Measurements from ENCODE around the gene DYNC1LI2. TPM values are rescaled to one million over a fixed set of nuclear protein-coding genes. Genes with fewer than 3 reads are reported as not detected.

The DYNC1LI2 gene
- total and polyA plus RNA-seq, 2 donors: 24.1 to 44.9 TPM

DNA sequence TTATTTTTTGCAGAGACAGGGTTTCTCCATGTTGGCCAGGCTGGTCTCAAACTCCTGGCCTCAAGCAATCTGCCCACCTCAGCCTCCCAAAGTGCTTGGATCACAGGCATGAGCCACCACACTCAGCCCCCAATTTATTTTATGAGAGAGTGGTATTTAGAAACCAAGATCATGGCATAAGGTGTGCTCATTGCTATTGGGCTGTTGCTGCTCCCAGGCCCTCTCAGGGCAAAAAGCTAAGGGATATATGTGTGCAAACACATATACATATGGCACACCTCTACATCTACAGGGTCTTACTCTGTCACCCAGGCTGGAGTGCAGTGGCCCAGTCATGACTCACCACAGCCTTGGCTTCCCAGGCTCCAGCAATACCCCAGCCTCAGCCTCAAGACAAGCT, 39.8 kb downstream of the DYNC1LI2 start:
- Histone ChIP-seq H3K27me3 (ENCODE audit: control insufficient read depth in 2 of 2, insufficient read depth in 1 of 2, low read length in 1 of 2) (peaks cover 0 to 3% of the 10 kb centered on the region in 2 donors), H3K36me3 (ENCODE audit: control insufficient read depth in 2 of 2, insufficient read depth in 2 of 2, low read length in 1 of 2) (no peaks in the 10 kb centered on the region), H3K4me3 (ENCODE audit: low read length in 2 of 2) (no peak overlapping the region), H3K27ac (ENCODE audit: low read depth in 1 of 2, low read length in 1 of 2) (no peak overlapping the region), H3K4me1 (ENCODE audit: control insufficient read depth in 2 of 2, insufficient read depth in 2 of 2, low read length in 2 of 2) (no peaks in the 10 kb centered on the region), H3K9me3 (ENCODE audit: control insufficient read depth in 2 of 2, insufficient read depth in 1 of 2, low read length in 1 of 2) (peaks cover 0 to 3% of the 10 kb centered on the region in 2 donors)
- no peak for DNase-seq (ENCODE audit: low read depth in 6 of 9, low spot score in 9 of 9)

DNA sequence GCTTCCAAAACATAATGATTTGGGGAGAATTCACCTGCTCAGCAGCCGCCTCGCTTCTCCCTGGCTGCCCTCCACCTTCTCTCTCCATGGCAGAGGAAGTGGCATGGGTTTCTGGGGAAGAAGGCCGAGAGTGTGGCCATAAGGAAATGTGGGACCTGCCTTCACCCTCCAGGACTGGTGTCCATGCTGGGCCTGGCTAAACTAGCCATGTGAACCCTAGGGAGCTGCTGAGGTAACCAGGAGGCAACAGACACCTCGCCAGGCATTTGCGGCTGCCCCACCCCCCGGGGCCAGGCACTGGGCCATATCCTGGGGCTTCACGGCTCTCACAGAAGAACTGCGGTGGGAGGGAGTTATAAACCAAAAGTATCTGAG, 44.9 kb downstream of the DYNC1LI2 start:
- no peaks in the 10 kb centered on the region for H3K36me3 ChIP-seq (ENCODE audit: control insufficient read depth in 2 of 2, insufficient read depth in 2 of 2, low read length in 1 of 2)
- DNase-seq (ENCODE audit: low read depth in 6 of 9, low spot score in 9 of 9): no peak
- H3K9me3 ChIP-seq (ENCODE audit: control insufficient read depth in 2 of 2, insufficient read depth in 1 of 2, low read length in 1 of 2): no peaks in the 10 kb centered on the region
- H3K4me3 ChIP-seq (ENCODE audit: low read length in 2 of 2): no peak overlapping the region
- no peaks in the 10 kb centered on the region for H3K4me1 ChIP-seq (ENCODE audit: control insufficient read depth in 2 of 2, insufficient read depth in 2 of 2, low read length in 2 of 2)
- peaks cover 0 to 9% of the 10 kb centered on the region in 2 donors for H3K27me3 ChIP-seq (ENCODE audit: control insufficient read depth in 2 of 2, insufficient read depth in 1 of 2, low read length in 1 of 2)
- H3K27ac ChIP-seq (ENCODE audit: low read depth in 1 of 2, low read length in 1 of 2): peak overlapping the region in 1 of 2 donors; percentile 21
- WGBS: 90% methylated on average over 8 of the region's 8 CpGs

DNA sequence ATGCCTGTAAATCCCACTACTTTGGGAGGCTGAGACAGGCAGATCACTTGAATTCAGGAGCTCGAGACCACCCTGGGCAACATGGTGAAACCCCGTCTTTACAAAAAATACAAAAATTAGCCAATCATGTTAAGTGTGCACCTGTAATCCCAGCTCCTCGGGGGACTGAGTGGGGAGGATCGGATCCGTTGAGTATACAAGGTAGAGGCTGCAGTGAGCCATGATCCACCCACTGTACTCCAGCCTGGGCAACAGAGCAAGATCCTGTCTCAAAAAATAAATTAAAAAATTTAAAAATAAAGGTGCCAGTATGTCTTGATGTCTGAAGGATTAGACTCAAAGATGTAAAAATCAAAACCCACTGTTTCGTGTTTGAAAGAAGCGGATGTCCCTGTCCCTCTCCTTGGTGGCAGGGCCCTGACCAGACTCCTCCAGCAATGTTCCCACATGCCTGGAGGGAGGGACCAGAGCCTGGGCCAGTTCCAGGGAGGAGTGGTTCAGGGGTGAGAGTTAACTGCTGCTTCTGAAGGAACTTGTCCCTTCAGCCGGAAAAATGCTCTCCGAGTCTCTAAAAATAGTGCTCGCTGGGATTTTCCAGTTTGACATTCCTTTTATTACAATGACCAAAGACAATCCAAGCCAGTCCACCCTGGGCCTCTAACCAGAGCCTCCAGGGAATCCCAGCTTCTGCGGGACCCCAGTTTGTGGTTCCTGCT, 45.5 kb downstream of the DYNC1LI2 start:
- Histone ChIP-seq H3K9me3 (ENCODE audit: control insufficient read depth in 2 of 2, insufficient read depth in 1 of 2, low read length in 1 of 2) (no peaks in the 10 kb centered on the region), H3K36me3 (ENCODE audit: control insufficient read depth in 2 of 2, insufficient read depth in 2 of 2, low read length in 1 of 2) (no peaks in the 10 kb centered on the region), H3K27ac (ENCODE audit: low read depth in 1 of 2, low read length in 1 of 2) (no peak overlapping the region), H3K27me3 (ENCODE audit: control insufficient read depth in 2 of 2, insufficient read depth in 1 of 2, low read length in 1 of 2) (peaks cover 0 to 9% of the 10 kb centered on the region in 2 donors), H3K4me3 (ENCODE audit: low read length in 2 of 2) (no peak overlapping the region), H3K4me1 (ENCODE audit: control insufficient read depth in 2 of 2, insufficient read depth in 2 of 2, low read length in 2 of 2) (no peaks in the 10 kb centered on the region)
- DNase-seq (ENCODE audit: low read depth in 6 of 9, low spot score in 9 of 9): no peak
- WGBS: 94% methylated on average over 11 of the region's 11 CpGs

DNA sequence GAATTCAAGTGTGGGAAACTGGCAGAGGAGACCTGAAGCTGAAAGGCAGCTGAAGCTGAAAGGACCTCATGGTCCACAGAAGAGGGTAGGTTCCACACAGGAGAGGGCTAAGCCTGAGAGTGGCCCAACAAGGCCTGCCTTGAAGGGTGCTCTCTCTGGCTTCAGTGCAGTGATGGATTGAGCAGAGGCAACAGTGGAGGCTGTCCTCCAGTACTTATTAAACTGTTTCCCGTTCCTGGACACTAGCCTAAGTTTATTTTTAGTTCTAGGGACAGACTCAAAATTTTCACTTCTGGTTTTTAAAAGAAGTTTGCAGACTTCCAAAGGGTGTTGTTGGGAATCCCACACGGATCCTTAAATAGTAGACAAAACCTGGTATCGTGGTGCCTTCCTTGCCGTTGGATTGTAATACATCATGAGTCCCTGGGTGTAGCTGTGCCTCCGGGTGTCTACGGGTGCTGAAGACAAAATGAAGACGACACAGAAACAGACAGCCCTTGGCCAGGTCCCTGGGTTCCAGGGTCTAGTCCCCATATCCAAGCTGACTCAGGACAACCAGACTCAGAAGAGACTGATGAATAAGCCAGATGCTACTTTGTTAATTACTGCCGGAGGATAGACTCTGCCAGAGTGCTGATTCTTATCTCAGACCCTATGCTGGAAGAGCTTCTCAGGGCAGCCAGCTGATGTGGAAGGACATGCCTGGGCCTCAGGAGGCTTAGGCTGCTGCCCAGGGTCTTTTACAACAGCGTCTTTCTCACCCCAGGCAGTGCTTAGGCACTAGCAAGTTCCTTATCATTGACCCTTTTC, 47.8 kb downstream of the DYNC1LI2 start:
- no peak overlapping the region for H3K4me3 ChIP-seq (ENCODE audit: low read length in 2 of 2)
- H3K27ac ChIP-seq (ENCODE audit: low read depth in 1 of 2, low read length in 1 of 2): no peak overlapping the region
- no peak for DNase-seq (ENCODE audit: low read depth in 6 of 9, low spot score in 9 of 9)
- no peaks in the 10 kb centered on the region for H3K9me3 ChIP-seq (ENCODE audit: control insufficient read depth in 2 of 2, insufficient read depth in 1 of 2, low read length in 1 of 2)
- no peaks in the 10 kb centered on the region for H3K4me1 ChIP-seq (ENCODE audit: control insufficient read depth in 2 of 2, insufficient read depth in 2 of 2, low read length in 2 of 2)
- 86% methylated on average over 9 of the region's 9 CpGs for WGBS
- H3K27me3 ChIP-seq (ENCODE audit: control insufficient read depth in 2 of 2, insufficient read depth in 1 of 2, low read length in 1 of 2): peaks cover 0 to 14% of the 10 kb centered on the region in 2 donors
- H3K36me3 ChIP-seq (ENCODE audit: control insufficient read depth in 2 of 2, insufficient read depth in 2 of 2, low read length in 1 of 2): no peaks in the 10 kb centered on the region

DNA sequence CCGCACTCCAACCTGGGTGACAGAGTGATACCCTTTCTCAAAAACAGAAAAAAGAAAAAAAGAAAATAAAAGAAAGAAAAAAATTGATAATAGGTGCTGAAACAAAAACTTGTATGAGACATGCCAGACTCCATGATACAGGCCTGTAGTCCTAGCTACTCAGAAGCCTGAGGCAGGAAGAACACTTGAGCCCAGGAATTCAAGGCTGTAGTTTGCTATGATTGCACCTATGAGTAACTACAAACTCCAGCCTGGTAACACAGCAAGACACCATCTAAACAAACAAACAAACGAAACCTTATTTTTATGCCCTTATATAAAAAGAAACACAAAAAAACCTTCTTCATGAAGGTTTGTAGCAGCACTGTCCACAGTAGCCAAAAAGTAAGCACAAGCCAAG, 49.9 kb downstream of the DYNC1LI2 start:
- DNase-seq (ENCODE audit: low read depth in 6 of 9, low spot score in 9 of 9): no peak
- Histone ChIP-seq H3K27ac (ENCODE audit: low read depth in 1 of 2, low read length in 1 of 2) (no peak overlapping the region), H3K9me3 (ENCODE audit: control insufficient read depth in 2 of 2, insufficient read depth in 1 of 2, low read length in 1 of 2) (no peaks in the 10 kb centered on the region), H3K27me3 (ENCODE audit: control insufficient read depth in 2 of 2, insufficient read depth in 1 of 2, low read length in 1 of 2) (peaks cover 16 to 29% of the 10 kb centered on the region in 2 donors), H3K36me3 (ENCODE audit: control insufficient read depth in 2 of 2, insufficient read depth in 2 of 2, low read length in 1 of 2) (no peaks in the 10 kb centered on the region), H3K4me1 (ENCODE audit: control insufficient read depth in 2 of 2, insufficient read depth in 2 of 2, low read length in 2 of 2) (peaks cover 0 to 5% of the 10 kb centered on the region in 2 donors), H3K4me3 (ENCODE audit: low read length in 2 of 2) (no peak overlapping the region)
- WGBS: 97% methylated on average over 2 of the region's 2 CpGs

DNA sequence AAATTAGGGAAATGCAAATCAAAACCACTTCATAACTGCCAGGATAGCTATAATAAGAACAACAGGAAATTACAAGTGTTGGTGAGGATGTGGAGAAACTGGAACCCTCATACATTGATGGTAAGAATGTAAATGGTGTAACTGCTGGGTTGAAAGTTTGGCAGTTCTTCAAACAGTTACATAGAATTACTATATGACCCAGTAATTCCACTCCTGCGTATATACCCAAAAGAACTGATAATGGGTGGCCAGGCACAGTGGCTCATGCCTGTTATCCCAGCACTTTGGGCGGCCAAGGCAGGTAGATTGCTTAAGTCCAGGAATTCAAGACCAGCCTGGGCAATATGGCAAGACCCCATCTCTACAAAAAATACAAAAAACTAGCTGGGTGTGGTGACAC, 50.4 kb downstream of the DYNC1LI2 start:
- 98% methylated on average over 2 of the region's 2 CpGs for WGBS
- no peak for DNase-seq (ENCODE audit: low read depth in 6 of 9, low spot score in 9 of 9)
- H3K27me3 ChIP-seq (ENCODE audit: control insufficient read depth in 2 of 2, insufficient read depth in 1 of 2, low read length in 1 of 2): peaks cover 20 to 31% of the 10 kb centered on the region in 2 donors
- no peak overlapping the region for H3K27ac ChIP-seq (ENCODE audit: low read depth in 1 of 2, low read length in 1 of 2)
- no peak overlapping the region for H3K4me3 ChIP-seq (ENCODE audit: low read length in 2 of 2)
- H3K9me3 ChIP-seq (ENCODE audit: control insufficient read depth in 2 of 2, insufficient read depth in 1 of 2, low read length in 1 of 2): no peaks in the 10 kb centered on the region
- H3K4me1 ChIP-seq (ENCODE audit: control insufficient read depth in 2 of 2, insufficient read depth in 2 of 2, low read length in 2 of 2): peaks cover 2 to 5% of the 10 kb centered on the region in 2 donors
- no peaks in the 10 kb centered on the region for H3K36me3 ChIP-seq (ENCODE audit: control insufficient read depth in 2 of 2, insufficient read depth in 2 of 2, low read length in 1 of 2)

DNA sequence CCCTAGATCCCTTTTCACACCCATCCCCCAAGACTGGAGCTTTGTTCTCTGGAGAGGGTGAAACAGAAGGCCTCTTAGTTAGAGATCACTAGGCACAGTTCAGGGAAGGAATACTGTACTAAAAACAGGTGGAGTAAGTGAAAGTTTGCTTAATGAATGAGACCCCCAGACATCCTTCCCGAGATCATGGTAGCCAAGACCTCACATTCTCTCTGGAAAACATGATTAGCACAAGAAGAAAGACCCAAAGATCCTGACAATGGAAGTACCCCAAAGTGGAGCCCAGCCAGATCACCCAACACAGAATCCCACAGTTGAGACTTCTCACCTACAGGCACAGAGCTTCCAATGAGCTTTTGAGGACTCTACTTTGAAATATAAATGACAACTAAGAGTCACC, 51.5 kb downstream of the DYNC1LI2 start:
- Histone ChIP-seq H3K4me3 (ENCODE audit: low read length in 2 of 2) (no peak overlapping the region), H3K4me1 (ENCODE audit: control insufficient read depth in 2 of 2, insufficient read depth in 2 of 2, low read length in 2 of 2) (peaks cover 5 to 15% of the 10 kb centered on the region in 2 donors), H3K36me3 (ENCODE audit: control insufficient read depth in 2 of 2, insufficient read depth in 2 of 2, low read length in 1 of 2) (no peaks in the 10 kb centered on the region), H3K27ac (ENCODE audit: low read depth in 1 of 2, low read length in 1 of 2) (no peak overlapping the region), H3K27me3 (ENCODE audit: control insufficient read depth in 2 of 2, insufficient read depth in 1 of 2, low read length in 1 of 2) (peaks cover 30 to 42% of the 10 kb centered on the region in 2 donors), H3K9me3 (ENCODE audit: control insufficient read depth in 2 of 2, insufficient read depth in 1 of 2, low read length in 1 of 2) (no peaks in the 10 kb centered on the region)
- 98% methylated on average over 1 of the region's 1 CpG for WGBS
- DNase-seq (ENCODE audit: low read depth in 6 of 9, low spot score in 9 of 9): no peak

DNA sequence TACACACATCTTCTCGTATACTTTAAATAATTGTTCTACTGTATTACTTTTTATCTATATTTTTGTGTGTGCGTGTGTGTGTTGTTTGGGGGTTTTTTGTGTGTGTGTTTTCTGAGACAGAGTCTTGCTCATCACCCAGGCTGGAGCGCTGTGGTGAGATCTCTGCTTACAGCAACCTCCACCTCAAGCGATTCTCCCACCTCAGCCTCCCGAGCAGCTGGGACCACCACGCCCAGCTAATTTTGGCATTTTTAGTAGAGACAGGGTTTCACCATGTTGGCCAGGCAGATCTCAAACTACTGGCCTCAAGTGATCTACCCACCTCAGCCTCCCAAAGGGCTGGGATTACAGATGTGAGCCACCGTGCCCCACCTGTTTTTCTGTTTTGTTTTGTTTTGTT, 53.4 kb downstream of the DYNC1LI2 start:
- Histone ChIP-seq H3K9me3 (ENCODE audit: control insufficient read depth in 2 of 2, insufficient read depth in 1 of 2, low read length in 1 of 2) (no peaks in the 10 kb centered on the region), H3K4me3 (ENCODE audit: low read length in 2 of 2) (no peak overlapping the region), H3K27ac (ENCODE audit: low read depth in 1 of 2, low read length in 1 of 2) (no peak overlapping the region), H3K36me3 (ENCODE audit: control insufficient read depth in 2 of 2, insufficient read depth in 2 of 2, low read length in 1 of 2) (no peaks in the 10 kb centered on the region), H3K4me1 (ENCODE audit: control insufficient read depth in 2 of 2, insufficient read depth in 2 of 2, low read length in 2 of 2) (peaks cover 5 to 15% of the 10 kb centered on the region in 2 donors), H3K27me3 (ENCODE audit: control insufficient read depth in 2 of 2, insufficient read depth in 1 of 2, low read length in 1 of 2) (peaks cover 38 to 52% of the 10 kb centered on the region in 2 donors)
- 96% methylated on average over 7 of the region's 7 CpGs for WGBS
- DNase-seq (ENCODE audit: low read depth in 6 of 9, low spot score in 9 of 9): no peak

Measured in thymus (tissue), 11 donors.